CD14-positive monocyte (primary cell): ENCODE results near the gene PRKAR1B. TPM values are rescaled to one million over a fixed set of nuclear protein-coding genes. Genes with fewer than 3 reads are reported as not detected.

ENCODE experiments used
- DNase-seq, 3 donors: peaks; one replicate each; pipeline ENCODE4 v3.0.0-alpha.2; 2011 to 2022
- H2AFZ ChIP-seq: 2 replicates; pipeline ENCODE4 v1.6.0; 2012; ENCODE audit warnings: mild to moderate bottlenecking, low read depth, low read length, inconsistent platforms; ENCODE audit not compliant: insufficient read depth, poor library complexity, severe bottlenecking
- H3K27ac ChIP-seq, 2 donors: 1 replicate in 1 of 2; 2 replicates in 1 of 2; pipeline ENCODE4 v1.5.1; 2012 to 2013; ENCODE audit warnings: low read length in 2 of 2, control low read depth in 1 of 2, inconsistent platforms in 1 of 2, low read depth in 1 of 2, mild to moderate bottlenecking in 1 of 2
- H3K27me3 ChIP-seq, 2 donors: one replicate each; pipeline versions ENCODE4 v1.6.0 to v1.6.1; 2011 to 2013; ENCODE audit warnings: low read length in 2 of 2; ENCODE audit not compliant: control insufficient read depth in 2 of 2, insufficient read depth in 2 of 2
- H3K36me3 ChIP-seq, 2 donors: replicated peaks in 1 of 2; 1 replicate in 1 of 2; 2 replicates in 1 of 2; pipeline versions ENCODE4 v1.5.1 to v1.6.1; 2012 to 2013; ENCODE audit warnings: low read length in 2 of 2, control low read depth in 1 of 2, inconsistent platforms in 1 of 2, mild to moderate bottlenecking in 1 of 2; ENCODE audit not compliant: insufficient read depth in 2 of 2, control insufficient read depth in 1 of 2
- H3K4me1 ChIP-seq, 2 donors: 1 replicate in 1 of 2; 2 replicates in 1 of 2; pipeline versions ENCODE4 v1.5.1 to v1.6.1; 2012 to 2013; ENCODE audit warnings: low read length in 2 of 2, control low read depth in 1 of 2, inconsistent platforms in 1 of 2, mild to moderate bottlenecking in 1 of 2, moderate library complexity in 1 of 2; ENCODE audit not compliant: insufficient read depth in 2 of 2, control insufficient read depth in 1 of 2
- H3K4me2 ChIP-seq: replicated peaks from 2 replicates; pipeline ENCODE3; 2012; ENCODE audit warnings: low read length, moderate library complexity, mild to moderate bottlenecking; ENCODE audit not compliant: poor library complexity, severe bottlenecking; ENCODE audit errors: extremely low read depth
- H3K4me3 ChIP-seq, 3 experiments: fragments of 200-600 bp in 1 of 3; sonication (generic) in 1 of 3; replicated peaks in 1 of 3; 1 replicate in 2 of 3; 2 replicates in 1 of 3; pipeline ENCODE4 v1.5.1; 2011 to 2013; ENCODE audit warnings: low read length in 3 of 3, mild to moderate bottlenecking in 3 of 3, control low read depth in 2 of 3, low read depth in 2 of 3, inconsistent platforms in 1 of 3, moderate library complexity in 1 of 3
- H3K79me2 ChIP-seq: 2 replicates; pipeline ENCODE4 v1.6.0; 2012; ENCODE audit warnings: mild to moderate bottlenecking, control low read depth, inconsistent platforms, low read length, moderate library complexity; ENCODE audit not compliant: insufficient read depth
- H3K9ac ChIP-seq: 2 replicates; pipeline ENCODE4 v1.6.0; 2017; ENCODE audit warnings: low read length, mild to moderate bottlenecking; ENCODE audit not compliant: insufficient read depth, poor library complexity, severe bottlenecking
- H3K9me3 ChIP-seq, 2 donors: replicated peaks in 1 of 2; 1 replicate in 1 of 2; 2 replicates in 1 of 2; pipeline versions ENCODE4 v1.5.1 to v1.6.1; 2012 to 2013; ENCODE audit warnings: low read length in 2 of 2, control low read depth in 1 of 2; ENCODE audit not compliant: control insufficient read depth in 1 of 2, insufficient read depth in 1 of 2
- H4K20me1 ChIP-seq: 2 replicates; pipeline ENCODE4 v1.6.0; 2012; ENCODE audit warnings: mild to moderate bottlenecking, low read length, control low read depth, moderate library complexity; ENCODE audit not compliant: insufficient read depth
- H3K27ac Mint-ChIP-seq, 7 donors: one replicate each; pipeline ENCODE4 v1.8.0; 2020; ENCODE audit warnings: mild to moderate bottlenecking in 7 of 7, mixed read lengths in 7 of 7, moderate library complexity in 6 of 7, inconsistent platforms in 2 of 7
- H3K27me3 Mint-ChIP-seq, 3 donors: one replicate each; pipeline ENCODE4 v1.8.0; 2021 to 2022; ENCODE audit warnings: low read depth in 3 of 3, mild to moderate bottlenecking in 3 of 3, mixed read lengths in 3 of 3, moderate library complexity in 3 of 3, inconsistent platforms in 1 of 3
- H3K36me3 Mint-ChIP-seq, 2 donors: one replicate each; pipeline ENCODE4 v1.8.0; 2020; ENCODE audit warnings: mixed read lengths in 2 of 2, inconsistent platforms in 1 of 2, mild to moderate bottlenecking in 1 of 2
- H3K4me1 Mint-ChIP-seq: one replicate; pipeline ENCODE4 v1.8.0; 2020; ENCODE audit warnings: mild to moderate bottlenecking, mixed read lengths
- H3K4me3 Mint-ChIP-seq, 2 donors: one replicate each; pipeline ENCODE4 v1.8.0; 2020; ENCODE audit warnings: mild to moderate bottlenecking in 2 of 2, mixed read lengths in 2 of 2, moderate library complexity in 1 of 2
- H3K9me3 Mint-ChIP-seq, 7 donors: one replicate each; pipeline ENCODE4 v1.8.0; 2020 to 2022; ENCODE audit warnings: mixed read lengths in 7 of 7, mild to moderate bottlenecking in 6 of 7, moderate library complexity in 6 of 7, inconsistent platforms in 2 of 7
- WGBS: methylation state at CpG from one replicate; pipeline ENCODE4 v1.1.5; 2013; ENCODE audit warnings: missing lambda C conversion rate; ENCODE audit not compliant: insufficient coverage; 5-methylcytosine and 5-hydroxymethylcytosine counted together
- intact Hi-C, 2 donors: fragments of 100-400 bp; cut with micrococcal nuclease; formaldehyde crosslinking; loops; one replicate each; pipeline versions ENCODE4 v1.15.0 to v1.15.1; 2023
- polyA plus RNA-seq, 3 donors: library from polyadenylated mRNA; depleted of rRNA in 1 of 3; unstranded in 2 of 3; stranded (reverse) in 1 of 3; fragments of 300-500 nt in 2 of 3; fragments of >200 nt in 1 of 3; fragmentation: Illumina TruSeq in 2 of 3; gene quantifications; 1 replicate in 2 of 3; 2 replicates in 1 of 3; pipeline ENCODE4 v1.2.3, GENCODE V29; 2012 to 2021
- TF ChIP-seq, protein P1 (sequence below): fragments of 200-600 bp; IDR thresholded peaks from one replicate; pipeline ENCODE4 v1.8.0; 2022; ENCODE audit warnings: antibody characterized with exemption, mild to moderate bottlenecking

PRKAR1B gene
- polyA plus RNA-seq, 3 donors, result 0.94 to 2.1 (median 1.1) TPM

DNA sequence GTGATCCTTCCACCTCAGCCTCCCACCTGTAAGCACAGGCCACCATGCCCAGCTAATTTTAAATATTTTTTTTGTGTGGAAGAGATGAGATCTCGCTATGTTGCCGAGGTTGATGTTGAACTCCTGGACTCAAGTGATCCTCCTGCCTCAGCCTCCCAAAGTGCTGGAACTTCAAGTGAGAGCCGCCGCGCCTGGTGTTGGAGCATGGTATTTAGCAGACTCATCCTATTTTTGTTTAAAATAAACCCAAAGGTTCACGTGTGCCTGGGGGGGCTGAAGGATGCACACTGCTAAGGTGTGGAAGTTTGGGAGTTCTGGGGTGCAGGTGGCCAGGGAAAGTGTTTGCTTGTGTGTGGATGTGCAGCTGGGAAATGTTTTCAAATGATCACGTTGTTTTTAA is 225.6 kb downstream of the PRKAR1B start:
- Histone ChIP-seq H3K4me1 (no peaks in the 10 kb centered on the region), H3K4me3 (no peak overlapping the region), H4K20me1 (no peaks in the 10 kb centered on the region), H2AFZ (no peak overlapping the region), H3K9me3 (no peaks in the 10 kb centered on the region), H3K36me3 (no peaks in the 10 kb centered on the region), H3K4me2 (no peak overlapping the region), H3K9ac (no peak overlapping the region), H3K27me3 (no peaks in the 10 kb centered on the region), H3K27ac (no peak overlapping the region), H3K79me2 (no peaks in the 10 kb centered on the region)
- intact Hi-C loops, result no loop called here
- TF ChIP-seq, protein P1, sequence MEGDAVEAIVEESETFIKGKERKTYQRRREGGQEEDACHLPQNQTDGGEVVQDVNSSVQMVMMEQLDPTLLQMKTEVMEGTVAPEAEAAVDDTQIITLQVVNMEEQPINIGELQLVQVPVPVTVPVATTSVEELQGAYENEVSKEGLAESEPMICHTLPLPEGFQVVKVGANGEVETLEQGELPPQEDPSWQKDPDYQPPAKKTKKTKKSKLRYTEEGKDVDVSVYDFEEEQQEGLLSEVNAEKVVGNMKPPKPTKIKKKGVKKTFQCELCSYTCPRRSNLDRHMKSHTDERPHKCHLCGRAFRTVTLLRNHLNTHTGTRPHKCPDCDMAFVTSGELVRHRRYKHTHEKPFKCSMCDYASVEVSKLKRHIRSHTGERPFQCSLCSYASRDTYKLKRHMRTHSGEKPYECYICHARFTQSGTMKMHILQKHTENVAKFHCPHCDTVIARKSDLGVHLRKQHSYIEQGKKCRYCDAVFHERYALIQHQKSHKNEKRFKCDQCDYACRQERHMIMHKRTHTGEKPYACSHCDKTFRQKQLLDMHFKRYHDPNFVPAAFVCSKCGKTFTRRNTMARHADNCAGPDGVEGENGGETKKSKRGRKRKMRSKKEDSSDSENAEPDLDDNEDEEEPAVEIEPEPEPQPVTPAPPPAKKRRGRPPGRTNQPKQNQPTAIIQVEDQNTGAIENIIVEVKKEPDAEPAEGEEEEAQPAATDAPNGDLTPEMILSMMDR, result no peak
- Mint-ChIP-seq H3K27me3 (peaks cover 0 to 7% (median 2%) of the 10 kb centered on the region in 3 donors), H3K4me1 (no peaks in the 10 kb centered on the region), H3K36me3 (no peaks in the 10 kb centered on the region), H3K4me3 (no peak overlapping the region), H3K27ac (peak overlapping the region in 1 of 7 donors; percentile 68), H3K9me3 (peaks cover 0 to 8% (median 0%) of the 10 kb centered on the region in 7 donors)
- DNase-seq, result no peak
- WGBS, result 89% methylated on average over 4 of the region's 7 CpGs

DNA sequence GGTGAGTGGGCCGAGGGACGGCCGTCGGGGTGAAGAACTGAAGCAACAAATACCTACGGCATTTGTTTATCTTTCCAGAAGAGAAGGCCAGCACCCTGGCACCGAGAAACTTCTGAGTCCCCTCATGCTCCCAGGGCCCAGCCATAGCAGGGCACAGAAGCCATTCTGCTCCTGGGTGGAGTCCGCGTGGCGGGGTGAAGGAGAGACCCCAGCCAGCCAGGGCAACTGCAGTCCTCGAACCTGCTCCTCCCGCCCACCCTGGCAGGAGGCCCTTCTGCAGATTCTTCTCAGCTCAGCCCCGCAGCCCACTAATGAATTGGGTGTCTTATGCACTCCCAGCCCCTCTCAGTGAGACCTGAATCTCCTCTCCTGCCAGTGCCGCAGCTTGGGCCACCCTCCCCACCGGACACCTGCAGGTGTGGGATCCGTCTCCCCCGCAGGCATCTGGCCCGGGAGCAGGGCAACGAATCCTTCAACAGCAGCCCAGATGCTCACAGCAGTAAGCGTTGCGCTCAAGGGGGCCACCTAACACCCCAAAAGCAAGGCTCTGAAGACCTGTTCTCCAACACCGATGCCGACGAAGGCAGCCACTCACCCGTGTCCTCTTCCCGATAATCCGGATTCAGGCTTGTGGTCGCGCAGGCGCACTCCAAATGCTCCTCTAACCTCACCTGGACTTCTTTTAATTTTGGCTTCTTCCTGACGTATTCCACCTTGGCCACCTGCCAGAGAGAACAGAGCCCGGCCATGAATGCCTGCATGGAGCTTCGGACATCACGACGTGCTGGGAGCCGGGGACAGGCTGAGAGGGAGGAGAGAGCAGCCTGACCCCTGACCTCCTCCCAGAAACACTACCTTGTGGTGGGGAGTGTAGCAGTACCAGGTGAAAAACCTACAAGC is 226.3 kb downstream of the PRKAR1B start:
- H2AFZ ChIP-seq, result no peak overlapping the region
- Mint-ChIP-seq H3K4me3 (no peak overlapping the region), H3K36me3 (no peaks in the 10 kb centered on the region), H3K9me3 (peaks cover 0 to 8% (median 0%) of the 10 kb centered on the region in 7 donors), H3K4me1 (no peaks in the 10 kb centered on the region), H3K27me3 (peaks cover 0 to 7% (median 2%) of the 10 kb centered on the region in 3 donors), H3K27ac (no peak overlapping the region)
- H3K79me2 ChIP-seq, result no peaks in the 10 kb centered on the region
- no peak for DNase-seq
- 95% methylated on average over 26 of the region's 35 CpGs for WGBS
- no peaks in the 10 kb centered on the region for H3K4me1 ChIP-seq
- intact Hi-C loops, result no loop called here
- no peaks in the 10 kb centered on the region for H3K36me3 ChIP-seq
- no peak overlapping the region for H3K27ac ChIP-seq
- H3K4me3 ChIP-seq, result no peak overlapping the region
- H3K9ac ChIP-seq, result no peak overlapping the region
- TF ChIP-seq, protein P1, result no peak
- no peaks in the 10 kb centered on the region for H3K9me3 ChIP-seq
- no peaks in the 10 kb centered on the region for H4K20me1 ChIP-seq
- no peak overlapping the region for H3K4me2 ChIP-seq
- H3K27me3 ChIP-seq, result no peaks in the 10 kb centered on the region
